ENCODE data around the gene OTOA.
"Not testable (repeated sequence)": the region's sequence is repeated elsewhere in the genome, so short reads cannot be mapped to it uniquely, and the experiment has no call there.

OTOA gene

DNA sequence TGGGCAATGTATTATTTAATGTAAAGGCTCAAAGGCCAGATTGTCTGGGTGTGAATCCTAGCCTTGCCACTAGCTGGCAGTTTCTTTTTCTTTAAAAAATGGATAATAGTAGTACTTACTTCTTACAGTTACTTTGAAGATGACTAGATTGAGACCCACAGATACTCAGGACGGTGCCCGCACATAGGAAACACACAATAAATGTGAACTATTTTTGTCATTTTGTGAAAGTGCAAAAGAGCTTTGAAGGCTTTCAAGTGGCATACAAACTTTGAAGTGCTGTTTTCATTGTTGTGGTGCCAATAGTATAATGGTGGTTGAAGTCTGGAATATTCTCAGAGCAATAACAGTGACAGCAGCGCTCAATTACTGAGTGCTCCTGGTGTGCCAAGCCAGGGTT lies 63.6 kb downstream of the OTOA start:
- no peak for DNase-seq

DNA sequence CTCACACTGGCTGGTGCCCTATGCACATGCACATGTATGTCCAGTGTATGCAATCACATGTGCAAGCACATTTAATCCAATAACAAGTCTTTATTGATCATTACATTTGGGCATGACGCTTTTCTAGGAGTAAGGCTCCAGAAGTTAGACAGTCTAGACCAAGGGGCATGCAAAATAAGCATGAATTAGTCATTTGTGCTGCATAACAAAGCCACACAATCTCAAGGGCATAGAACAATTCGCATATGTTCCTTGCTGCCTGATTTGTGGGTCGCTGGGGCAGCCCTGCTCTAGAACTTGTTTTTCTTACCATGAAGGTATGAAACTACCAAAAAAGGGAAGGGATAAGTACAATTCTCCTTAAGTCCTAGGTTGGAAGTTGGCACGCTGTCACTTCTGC lies 67.5 kb downstream of the OTOA start:
- not testable (repeated sequence) for DNase-seq

DNA sequence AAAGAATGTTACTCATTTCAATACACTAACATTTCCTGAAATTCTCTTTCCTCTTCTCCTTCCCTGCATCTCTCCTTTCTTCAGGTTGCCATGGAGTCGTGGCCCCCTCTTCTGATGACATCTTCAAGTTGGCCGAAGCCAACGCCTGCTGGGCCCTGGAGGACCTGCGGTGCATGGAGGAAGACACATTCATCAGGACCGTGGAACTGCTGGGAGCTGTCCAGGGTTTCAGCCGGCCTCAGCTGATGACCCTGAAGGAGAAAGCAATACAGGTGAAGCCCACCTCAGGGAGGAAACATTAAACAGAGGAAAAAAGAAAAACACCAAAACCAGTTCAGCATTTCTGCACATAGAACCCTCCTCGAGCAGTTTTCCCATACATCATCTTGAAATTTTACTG lies 76.9 kb downstream of the OTOA start:
- DNase-seq: not testable (repeated sequence)

DNA sequence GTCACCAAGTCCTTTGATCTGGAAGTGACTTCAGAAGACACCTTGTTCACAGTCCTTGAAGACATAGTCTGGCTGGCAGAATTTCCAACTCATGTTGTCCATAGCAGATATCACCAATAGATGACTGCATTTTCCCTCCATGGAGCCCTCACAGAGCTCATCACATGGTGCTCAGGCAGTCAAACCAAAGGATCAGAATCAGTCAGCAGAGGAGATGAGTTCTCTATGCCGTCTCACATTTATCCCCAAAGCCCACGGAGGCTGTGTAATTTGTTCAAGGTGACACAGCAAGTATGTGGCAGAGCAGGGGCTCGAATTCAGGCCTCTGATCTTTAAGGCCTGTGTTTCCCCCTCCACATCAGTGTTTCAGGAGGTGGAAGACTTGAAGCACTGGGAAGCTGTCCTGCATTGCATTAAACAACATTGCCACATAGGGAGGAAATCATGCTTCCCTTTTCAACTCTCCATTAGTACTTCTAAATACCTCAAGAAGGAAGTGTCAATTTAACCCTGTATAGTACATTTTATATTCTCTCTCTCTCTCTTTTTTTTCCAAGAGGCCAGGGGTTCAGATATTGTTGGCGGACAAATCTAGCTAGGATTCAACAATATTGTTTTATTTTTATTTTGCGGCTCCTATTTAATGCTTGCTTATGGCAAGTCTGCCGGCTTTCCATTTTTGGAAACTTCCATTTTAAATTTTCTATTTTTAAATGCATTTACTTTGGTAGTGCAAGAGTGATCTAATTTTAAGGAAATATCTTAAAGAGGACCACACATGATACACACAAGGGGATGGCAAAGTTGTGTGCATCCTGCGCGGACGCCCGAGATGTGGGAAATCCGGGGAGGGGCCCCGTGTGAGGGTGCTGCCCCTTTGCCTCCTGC lies 92.7 kb downstream of the OTOA start:
- not testable (repeated sequence) for DNase-seq

DNA sequence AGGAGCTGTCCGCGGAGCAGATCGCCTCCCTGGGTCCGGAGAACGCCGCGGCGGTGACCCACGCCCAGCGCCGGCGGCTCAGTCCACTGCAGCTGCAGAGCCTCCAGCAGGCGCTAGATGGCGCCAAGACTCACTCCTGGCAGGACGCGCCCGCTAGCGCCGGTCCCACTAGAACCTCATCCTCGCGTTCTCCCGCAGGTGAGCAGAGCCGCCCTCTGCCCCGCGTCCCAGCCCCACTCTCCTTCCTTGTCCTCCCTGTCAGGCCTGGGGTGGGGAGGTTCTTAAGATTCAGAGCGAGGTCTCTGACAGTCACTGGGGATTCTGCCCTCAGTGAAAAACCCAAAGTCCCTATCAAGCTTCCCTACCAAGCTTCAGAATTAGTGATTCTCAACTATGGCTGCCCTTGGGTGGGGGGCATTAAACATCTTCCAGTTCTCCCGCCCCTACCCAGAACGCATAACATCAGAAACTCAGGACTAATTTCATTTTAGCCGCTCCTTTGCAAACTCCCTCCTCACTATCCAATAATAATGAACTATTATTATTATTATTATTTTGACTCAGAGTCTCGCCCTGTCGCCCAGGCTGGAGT lies 93.4 kb downstream of the OTOA start:
- not testable (repeated sequence) for DNase-seq

DNA sequence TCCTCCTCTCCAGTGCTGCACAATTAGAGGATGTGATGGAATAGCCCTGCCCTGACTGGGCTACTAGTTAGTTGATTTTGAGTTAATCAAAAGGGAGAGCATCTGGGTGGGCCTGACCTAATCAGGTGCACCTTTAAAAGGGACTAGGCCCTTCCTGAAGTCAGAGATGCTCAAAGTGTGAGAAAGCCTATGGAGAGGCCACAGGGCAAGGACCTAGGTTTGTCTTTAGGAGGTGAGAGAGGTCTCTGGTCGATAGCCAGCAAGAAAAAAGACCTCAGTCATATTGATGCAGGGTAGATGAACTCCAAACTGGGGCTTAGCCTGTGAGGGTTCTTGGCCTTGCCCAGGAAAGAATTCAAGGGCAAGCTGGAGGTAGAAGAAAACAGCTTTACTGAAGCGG lies 104.5 kb downstream of the OTOA start:
- DNase-seq: not testable (repeated sequence)

DNA sequence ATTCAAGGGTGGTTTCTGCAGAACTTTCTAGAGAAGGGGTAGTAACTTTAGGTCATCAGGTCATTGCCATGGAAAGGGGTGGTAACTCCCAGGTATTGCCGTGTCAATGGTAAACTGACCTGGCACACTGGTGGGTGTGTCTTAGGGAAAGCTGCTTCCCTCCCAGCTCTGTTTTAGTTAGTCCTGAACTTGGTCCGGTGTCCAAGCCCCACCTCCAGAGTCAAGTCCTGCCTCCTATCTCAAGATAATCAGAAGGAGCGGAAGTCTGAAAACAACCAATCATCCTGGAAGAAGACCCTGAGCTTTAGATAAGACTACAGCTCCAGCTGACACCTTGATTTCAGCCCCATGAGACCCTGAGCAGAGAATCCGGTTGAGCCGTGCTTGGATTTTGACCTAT lies 105.0 kb downstream of the OTOA start:
- not testable (repeated sequence) for DNase-seq

DNA sequence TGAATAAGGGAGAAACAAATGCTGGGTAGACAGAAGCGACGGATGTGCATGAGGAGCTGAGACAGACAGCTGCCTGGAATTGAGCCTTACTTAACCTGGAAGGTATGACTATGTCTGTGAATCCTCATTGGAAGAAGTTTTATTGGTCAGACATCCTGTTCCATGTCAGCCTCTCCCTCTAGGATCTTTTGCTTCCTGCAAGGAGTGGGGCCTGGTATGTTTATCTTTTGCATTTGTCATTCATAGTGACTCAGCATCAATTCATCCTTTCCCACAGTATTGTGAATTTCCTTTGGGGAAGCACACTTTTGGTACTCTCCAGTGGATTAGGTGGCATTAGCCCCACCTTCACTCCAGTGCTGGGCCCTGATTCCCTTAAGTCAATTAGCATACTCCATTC lies 105.5 kb downstream of the OTOA start:
- not testable (repeated sequence) for DNase-seq

DNA sequence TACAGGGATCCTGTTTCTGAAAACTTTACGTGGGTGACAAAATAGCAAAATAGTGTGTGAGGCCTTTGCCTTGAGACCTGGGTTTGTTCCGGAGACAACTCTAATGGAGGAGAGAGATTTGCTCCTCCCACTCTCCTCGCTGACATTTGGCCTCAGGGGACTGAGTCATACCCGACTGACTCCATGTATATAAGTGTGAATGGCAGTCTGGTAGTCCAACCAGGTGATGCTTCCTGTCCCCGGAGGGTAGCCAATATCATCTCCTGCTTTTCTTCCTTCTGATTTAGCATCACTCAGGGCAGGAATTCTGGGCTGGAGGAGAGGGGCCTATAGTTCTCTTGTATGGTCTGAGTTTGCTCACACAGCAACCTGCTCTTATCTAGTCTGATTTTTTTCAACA lies 106.8 kb downstream of the OTOA start:
- DNase-seq: not testable (repeated sequence)

DNA sequence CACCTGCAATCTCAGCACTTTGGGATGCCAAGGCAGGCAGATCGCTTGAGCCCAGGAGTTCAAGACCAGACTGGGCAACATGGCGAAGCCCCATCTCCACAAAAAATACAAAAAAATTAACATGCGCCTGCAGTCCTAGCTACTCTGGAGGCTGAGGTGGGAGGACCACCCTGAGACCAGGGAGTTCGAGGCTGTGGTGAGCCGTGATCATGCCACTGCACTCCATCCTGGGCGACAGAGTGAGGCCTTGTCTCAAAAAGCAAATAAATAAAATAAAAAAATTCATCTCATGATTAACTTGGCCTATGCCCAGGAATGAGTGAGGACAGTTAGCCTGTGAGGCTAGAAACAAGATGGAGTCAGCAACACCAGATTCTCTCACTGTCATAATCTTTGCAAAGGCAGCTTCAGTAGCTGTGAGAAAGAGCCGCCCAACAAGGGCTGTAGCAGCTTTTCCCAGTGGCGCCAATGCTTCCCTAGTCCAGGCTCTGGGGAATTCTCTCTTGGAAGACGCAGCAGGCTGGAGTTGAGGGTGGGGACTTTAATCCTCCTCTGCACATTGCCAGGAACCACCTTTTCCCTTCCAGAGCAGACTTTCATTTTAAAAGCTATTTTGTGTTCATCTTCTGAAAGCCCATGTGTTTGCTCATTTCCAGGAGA lies 108.9 kb downstream of the OTOA start:
- not testable (repeated sequence) for DNase-seq

DNA sequence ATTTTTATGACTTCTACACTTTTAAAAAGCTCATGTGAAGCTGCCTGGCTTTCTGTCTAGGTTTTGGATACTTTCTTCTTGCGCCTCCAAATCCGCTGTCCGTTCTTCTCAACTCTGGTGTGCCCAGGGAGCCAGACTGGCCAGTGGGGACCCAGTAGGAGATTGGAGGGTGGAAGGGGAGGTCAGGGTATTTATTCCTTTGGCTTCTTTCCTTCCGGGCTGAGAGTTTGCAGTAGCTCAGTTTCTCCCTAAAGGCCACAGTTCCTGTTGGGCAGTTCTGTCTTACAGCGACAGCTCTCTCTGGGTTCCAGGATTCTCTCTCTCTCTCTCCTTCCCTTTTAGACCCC lies 109.4 kb downstream of the OTOA start:
- not testable (repeated sequence) for DNase-seq

DNA sequence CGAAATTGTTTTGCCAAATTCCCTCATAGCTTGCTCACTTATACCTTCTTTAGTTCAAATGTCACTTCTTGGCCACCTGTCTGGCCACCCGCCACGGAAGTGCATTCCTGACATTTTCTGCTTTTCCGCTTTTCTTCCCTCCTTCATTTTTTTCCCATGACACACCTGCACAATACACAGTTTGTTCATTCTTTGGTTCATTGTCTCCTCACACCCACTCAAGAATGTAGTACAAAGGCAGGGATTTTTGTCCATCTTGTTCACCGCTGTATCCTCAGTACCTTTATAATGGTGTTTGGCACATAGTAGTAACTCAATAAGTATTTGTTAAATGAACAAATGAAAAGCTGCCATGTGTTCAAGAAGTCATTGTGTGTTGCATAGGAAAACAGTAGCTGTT lies 116.8 kb downstream of the OTOA start:
- DNase-seq: not testable (repeated sequence)

DNA sequence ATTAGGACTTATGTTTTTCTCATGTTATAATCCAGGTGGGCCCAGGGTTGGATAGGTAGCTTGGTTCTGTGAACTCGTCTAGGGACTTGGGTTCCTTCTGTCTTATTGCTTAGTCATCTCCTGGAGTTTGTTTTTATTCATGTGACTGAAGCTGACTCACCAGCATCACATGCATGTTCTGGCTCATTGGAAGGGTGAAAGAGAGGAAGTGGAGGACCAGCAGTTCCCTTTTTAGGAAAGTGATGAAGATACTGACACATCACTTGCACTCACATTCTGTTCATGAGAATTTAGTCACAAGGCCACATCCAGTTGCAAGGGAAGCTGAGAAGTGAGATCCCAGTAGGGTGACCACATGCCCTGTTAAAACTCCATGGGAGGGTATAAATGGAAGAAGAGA lies 126.7 kb downstream of the OTOA start:
- DNase-seq: not testable (repeated sequence)

DNA sequence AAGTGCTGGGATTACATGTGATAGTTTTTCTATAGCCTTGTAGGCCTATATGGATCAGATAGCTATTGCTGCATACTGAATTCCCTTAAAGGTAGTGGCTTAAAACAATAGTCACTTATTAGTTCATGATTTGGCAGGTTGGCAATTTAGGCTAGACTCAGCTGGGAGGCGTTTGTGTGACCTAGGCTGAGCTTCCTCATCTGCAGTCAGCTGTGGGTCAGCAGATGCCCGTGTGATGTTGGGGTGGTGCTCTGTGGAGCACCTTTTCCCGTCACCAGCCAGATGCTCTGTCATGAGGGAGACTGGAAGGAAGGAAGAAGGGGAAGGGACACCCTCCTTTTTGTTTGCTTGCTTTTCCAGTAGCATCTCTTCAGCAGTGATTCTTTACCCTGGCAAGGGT lies 129.5 kb downstream of the OTOA start:
- not testable (repeated sequence) for DNase-seq

DNA sequence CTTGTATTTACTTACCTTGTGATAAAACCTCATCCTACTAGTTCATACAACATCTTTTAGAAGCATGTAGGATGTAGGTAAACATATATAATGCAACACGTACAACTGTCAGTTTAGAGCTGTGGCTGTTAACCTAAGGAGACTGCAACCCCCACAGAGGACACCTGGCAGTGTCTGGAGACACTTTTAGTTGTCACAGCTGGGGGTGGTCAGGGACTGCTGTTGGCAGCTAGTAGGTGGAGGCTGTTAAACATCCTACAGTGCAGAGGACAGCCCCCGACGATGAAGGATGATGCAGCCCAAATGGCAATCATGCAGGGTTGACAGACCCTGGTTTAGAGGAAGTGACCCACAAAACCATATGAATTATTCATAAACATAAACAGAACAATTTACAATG lies 134.8 kb downstream of the OTOA start:
- not testable (repeated sequence) for DNase-seq

DNA sequence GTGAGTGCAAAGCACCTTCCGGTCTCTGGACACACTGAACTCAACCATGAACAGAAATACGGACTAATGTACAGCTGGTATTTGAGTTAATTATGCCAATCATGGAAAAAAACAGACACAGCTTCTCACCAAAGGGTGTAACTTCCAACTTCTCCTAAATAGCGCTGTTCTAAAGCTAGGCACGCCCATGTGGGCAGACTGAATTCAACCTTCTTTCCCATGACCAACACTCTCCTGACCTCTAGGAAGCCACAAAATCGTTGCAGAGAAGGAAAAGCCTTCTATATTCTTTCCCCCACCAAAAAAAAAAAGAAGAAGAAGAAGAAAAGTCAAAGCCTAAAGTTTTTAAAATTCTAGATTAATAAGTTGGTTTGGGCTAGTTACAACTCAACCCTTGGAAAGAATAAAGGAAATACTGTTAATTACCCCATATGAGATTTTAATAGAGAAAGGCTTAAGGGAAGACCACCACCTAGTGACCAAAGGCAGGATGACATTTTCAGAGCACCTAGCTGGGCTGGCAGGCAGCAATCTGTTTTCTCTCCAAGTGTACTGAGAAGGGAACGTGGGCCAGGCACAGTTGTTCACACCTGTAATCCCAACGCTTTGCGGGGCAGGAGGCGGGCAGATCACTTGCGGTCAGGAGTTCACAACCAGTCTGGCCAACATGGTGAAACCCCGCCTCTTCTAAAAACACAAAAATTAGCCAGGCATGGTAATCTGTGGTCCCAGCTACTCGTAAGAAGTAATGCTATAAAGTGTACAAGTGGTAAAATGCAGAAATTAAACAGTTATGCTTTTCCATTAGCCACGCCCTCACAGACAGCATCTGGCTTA lies 138.0 kb downstream of the OTOA start:
- not testable (repeated sequence) for DNase-seq

DNA sequence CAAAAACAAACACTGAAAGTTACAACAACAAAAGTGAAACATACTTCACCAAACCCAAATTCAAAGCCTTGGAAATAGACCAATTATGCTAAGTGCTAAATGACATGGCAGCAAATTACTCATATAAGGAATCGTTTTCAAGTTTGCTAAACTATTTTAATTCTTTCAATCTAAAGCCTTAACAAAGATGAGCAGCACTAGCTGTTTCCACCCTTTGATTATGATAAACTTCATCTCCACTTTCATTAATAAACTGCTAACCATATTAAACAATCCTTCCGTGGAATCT lies 138.6 kb downstream of the OTOA start:
- DNase-seq: not testable (repeated sequence)

Data from hippocampal formation (tissue), 2 donors.